Stimulated activated naive CD8-positive, alpha-beta T cell treated with anti-CD3 and anti-CD28 coated beads, Interleukin-15, amount 100 ng/mL, for 72 hours (primary cell): ENCODE results near the gene TMEM26.
A peak's percentile ranks its signal among the peaks of the same experiment; 100 is the strongest.
"Not testable (repeated sequence)": the region's sequence is repeated elsewhere in the genome, so short reads cannot be mapped to it uniquely, and the experiment has no call there.

Experiments
- ATAC-seq: fragments of 150-1000 bp; cut with Tn5 transposase; 2 replicates; pipeline ENCODE4 v1.10.0; 2021; ENCODE audit warnings: mild to moderate bottlenecking, moderate library complexity
- DNase-seq, 2 donors: peaks; one replicate each; pipeline ENCODE4 v3.0.0; 2021 to 2022
- H3K27ac Mint-ChIP-seq, 2 donors: one replicate each; pipeline ENCODE4 v1.8.0; 2022; ENCODE audit warnings: mild to moderate bottlenecking in 2 of 2, mixed read lengths in 2 of 2, moderate library complexity in 2 of 2
- H3K27me3 Mint-ChIP-seq: one replicate; pipeline ENCODE4 v1.8.0; 2022; ENCODE audit warnings: mixed read lengths
- H3K4me1 Mint-ChIP-seq: one replicate; pipeline ENCODE4 v1.8.0; 2022; ENCODE audit warnings: mild to moderate bottlenecking, mixed read lengths
- H3K4me3 Mint-ChIP-seq, 2 donors: one replicate each; pipeline ENCODE4 v1.8.0; 2022; ENCODE audit warnings: mild to moderate bottlenecking in 2 of 2, mixed read lengths in 2 of 2, moderate library complexity in 1 of 2
- H3K9me3 Mint-ChIP-seq, 2 donors: one replicate each; pipeline ENCODE4 v1.8.0; 2022; ENCODE audit warnings: mixed read lengths in 2 of 2

TMEM26 gene

GRCh38 chr10:61391281-61391680, 61.9 kb downstream of the TMEM26 start:
- H3K27ac Mint-ChIP-seq: no peak overlapping the region
- no peaks in the 10 kb centered on the region for H3K4me1 Mint-ChIP-seq
- no peak overlapping the region for H3K4me3 Mint-ChIP-seq
- DNase-seq (no peak), ATAC-seq (no peak)
- no peaks in the 10 kb centered on the region for H3K9me3 Mint-ChIP-seq
- no peaks in the 10 kb centered on the region for H3K27me3 Mint-ChIP-seq

GRCh38 chr10:61390851-61391250, 62.3 kb downstream of the TMEM26 start:
- Mint-ChIP-seq H3K4me3 (no peak overlapping the region), H3K27ac (no peak overlapping the region), H3K27me3 (no peaks in the 10 kb centered on the region), H3K9me3 (no peaks in the 10 kb centered on the region), H3K4me1 (no peaks in the 10 kb centered on the region)
- DNase-seq (no peak), ATAC-seq (no peak)

- ATAC-seq: no peak
- Mint-ChIP-seq H3K4me3 (no peak overlapping the region), H3K27me3 (no peaks in the 10 kb centered on the region), H3K9me3 (no peaks in the 10 kb centered on the region), H3K27ac (no peak overlapping the region), H3K4me1 (no peaks in the 10 kb centered on the region)
- DNase-seq: no peak
These were observed 63.3 kb downstream of the TMEM26 start for GRCh38 chr10:61389887-61390286.

GRCh38 chr10:61388986-61389385, 64.2 kb downstream of the TMEM26 start:
- DNase-seq, H3K27ac Mint-ChIP-seq, H3K4me3 Mint-ChIP-seq: not testable (repeated sequence)

GRCh38 chr10:61385231-61386001, 67.8 kb downstream of the TMEM26 start:
- DNase-seq: no peak
- no peak overlapping the region for H3K4me3 Mint-ChIP-seq
- H3K9me3 Mint-ChIP-seq: no peaks in the 10 kb centered on the region
- no peak for ATAC-seq
- no peak overlapping the region for H3K27ac Mint-ChIP-seq
- H3K27me3 Mint-ChIP-seq: no peaks in the 10 kb centered on the region
- no peaks in the 10 kb centered on the region for H3K4me1 Mint-ChIP-seq

More at GRCh38 chr10:61388986-61389385, 64.2 kb downstream of the TMEM26 start:
- H3K27me3 Mint-ChIP-seq, H3K4me1 Mint-ChIP-seq, ATAC-seq, H3K9me3 Mint-ChIP-seq: not testable (repeated sequence)

GRCh38 chr10:61381153-61381552, 72.0 kb downstream of the TMEM26 start:
- H3K4me1 Mint-ChIP-seq, ATAC-seq, H3K4me3 Mint-ChIP-seq, H3K27ac Mint-ChIP-seq, H3K27me3 Mint-ChIP-seq, DNase-seq, H3K9me3 Mint-ChIP-seq: not testable (repeated sequence)

GRCh38 chr10:61378865-61379264, 74.3 kb downstream of the TMEM26 start:
- Mint-ChIP-seq H3K4me1 (no peaks in the 10 kb centered on the region), H3K4me3 (no peak overlapping the region), H3K27me3 (no peaks in the 10 kb centered on the region), H3K9me3 (no peaks in the 10 kb centered on the region), H3K27ac (no peak overlapping the region)
- ATAC-seq: no peak
- DNase-seq: no peak

GRCh38 chr10:61376908-61377368, 76.2 kb downstream of the TMEM26 start:
- DNase-seq (no peak), ATAC-seq (peak; percentile 52)
- H3K27me3 Mint-ChIP-seq: no peaks in the 10 kb centered on the region
- H3K4me3 Mint-ChIP-seq: no peak overlapping the region
- H3K4me1 Mint-ChIP-seq: no peaks in the 10 kb centered on the region
- no peak overlapping the region for H3K27ac Mint-ChIP-seq
- no peaks in the 10 kb centered on the region for H3K9me3 Mint-ChIP-seq

GRCh38 chr10:61376377-61376776, 76.8 kb downstream of the TMEM26 start:
- DNase-seq (no peak), ATAC-seq (no peak)
- H3K4me3 Mint-ChIP-seq: no peak overlapping the region
- H3K27ac Mint-ChIP-seq: no peak overlapping the region
- no peaks in the 10 kb centered on the region for H3K27me3 Mint-ChIP-seq
- H3K9me3 Mint-ChIP-seq: no peaks in the 10 kb centered on the region
- H3K4me1 Mint-ChIP-seq: no peaks in the 10 kb centered on the region

- no peaks in the 10 kb centered on the region for H3K4me1 Mint-ChIP-seq
- no peaks in the 10 kb centered on the region for H3K9me3 Mint-ChIP-seq
- H3K4me3 Mint-ChIP-seq: no peak overlapping the region
- no peak for DNase-seq
- H3K27me3 Mint-ChIP-seq: no peaks in the 10 kb centered on the region
- no peak for ATAC-seq
- H3K27ac Mint-ChIP-seq: no peak overlapping the region
These were observed 86.8 kb downstream of the TMEM26 start for GRCh38 chr10:61366365-61366764.

- DNase-seq: no peak
- no peaks in the 10 kb centered on the region for H3K9me3 Mint-ChIP-seq
- H3K4me3 Mint-ChIP-seq: no peak overlapping the region
- H3K4me1 Mint-ChIP-seq: no peaks in the 10 kb centered on the region
- H3K27ac Mint-ChIP-seq: no peak overlapping the region
- no peak for ATAC-seq
- H3K27me3 Mint-ChIP-seq: no peaks in the 10 kb centered on the region
These were observed 88.6 kb downstream of the TMEM26 start for GRCh38 chr10:61364619-61365018.

GRCh38 chr10:61363006-61363405, 90.2 kb downstream of the TMEM26 start:
- H3K9me3 Mint-ChIP-seq: no peaks in the 10 kb centered on the region
- no peaks in the 10 kb centered on the region for H3K27me3 Mint-ChIP-seq
- ATAC-seq (no peak), DNase-seq (no peak)
- no peaks in the 10 kb centered on the region for H3K4me1 Mint-ChIP-seq
- H3K4me3 Mint-ChIP-seq: no peak overlapping the region
- H3K27ac Mint-ChIP-seq: no peak overlapping the region

- no peaks in the 10 kb centered on the region for H3K27me3 Mint-ChIP-seq
- no peak overlapping the region for H3K4me3 Mint-ChIP-seq
- no peak overlapping the region for H3K27ac Mint-ChIP-seq
- H3K9me3 Mint-ChIP-seq: no peaks in the 10 kb centered on the region
- ATAC-seq (no peak), DNase-seq (no peak)
- no peaks in the 10 kb centered on the region for H3K4me1 Mint-ChIP-seq
These were observed 93.7 kb downstream of the TMEM26 start for GRCh38 chr10:61359452-61359851.

- Mint-ChIP-seq H3K4me1 (no peaks in the 10 kb centered on the region), H3K27me3 (no peaks in the 10 kb centered on the region), H3K27ac (no peak overlapping the region), H3K9me3 (no peaks in the 10 kb centered on the region), H3K4me3 (no peak overlapping the region)
- DNase-seq: no peak
- ATAC-seq: no peak
These were observed 95.5 kb downstream of the TMEM26 start for GRCh38 chr10:61357687-61358086.
